T-cell (primary cell): ENCODE measurements around the gene CEBPB. TPM values are rescaled to one million over a fixed set of nuclear protein-coding genes. Genes with fewer than 3 reads are reported as not detected.

Experiments used
- ATAC-seq, 4 experiments: fragments of 200-7000 bp in 3 of 4; fragments of 150-1000 bp in 1 of 4; cut with Tn5 transposase; replicated peaks in 1 of 4; 1 replicate in 3 of 4; 2 replicates in 1 of 4; pipeline ENCODE4 v1.10.0; 2021; ENCODE audit warnings: moderate library complexity in 3 of 4, mild to moderate bottlenecking in 2 of 4, moderate number of reproducible peaks in 1 of 4
- CTCF ChIA-PET, 2 donors: fragments of 300-600 bp; sonication (Branson Sonifier 250); formaldehyde crosslinking; loops; one replicate each; lab custom pipeline; 2022; ENCODE audit warnings: antibody characterized with exemption in 2 of 2; lab: Charles Lee
- POLR2A ChIA-PET, 2 donors: fragments of 300-600 bp; sonication (Branson Sonifier 250); formaldehyde crosslinking; loops; one replicate each; lab custom pipeline; 2022; ENCODE audit warnings: antibody characterized with exemption in 2 of 2; lab: Charles Lee
- DNase-seq, 35 experiments: peaks; one replicate each; pipeline versions ENCODE4 v3.0.0 to v3.0.0-alpha.2; 2013 to 2023
- H3K27ac ChIP-seq: one replicate; pipeline ENCODE4 v1.5.1; 2013; ENCODE audit warnings: low read length
- H3K27me3 ChIP-seq, 2 experiments: replicated peaks in 1 of 2; 1 replicate in 1 of 2; 2 replicates in 1 of 2; pipeline versions ENCODE4 v1.6.1 to v1.7.0; 2013; ENCODE audit warnings: low read length in 1 of 2, mixed read lengths in 1 of 2; ENCODE audit not compliant: control insufficient read depth in 2 of 2, insufficient read depth in 2 of 2; ENCODE audit errors: extremely low read depth in 1 of 2
- H3K36me3 ChIP-seq, 2 donors: 1 replicate in 1 of 2; 2 replicates in 1 of 2; pipeline versions ENCODE4 v1.6.1 to v1.7.0; 2013; ENCODE audit warnings: low read length in 1 of 2; ENCODE audit not compliant: control insufficient read depth in 2 of 2, insufficient read depth in 1 of 2; ENCODE audit errors: extremely low read depth in 1 of 2
- H3K4me1 ChIP-seq, 2 experiments: 1 replicate in 1 of 2; 2 replicates in 1 of 2; pipeline versions ENCODE4 v1.6.1 to v1.7.0; 2013; ENCODE audit warnings: low read length in 2 of 2, mixed read lengths in 1 of 2; ENCODE audit not compliant: insufficient read depth in 2 of 2, control insufficient read depth in 1 of 2; ENCODE audit errors: extremely low read depth in 1 of 2
- H3K4me3 ChIP-seq, 2 donors: 1 replicate in 1 of 2; 2 replicates in 1 of 2; pipeline versions ENCODE4 v1.5.1 to v1.7.0; 2013; ENCODE audit warnings: mild to moderate bottlenecking in 2 of 2, low read length in 1 of 2, moderate library complexity in 1 of 2; ENCODE audit not compliant: control insufficient read depth in 1 of 2; ENCODE audit errors: extremely low read depth in 1 of 2
- H3K9me3 ChIP-seq: 2 replicates; pipeline ENCODE4 v1.7.0; 2013
- H3K27ac Mint-ChIP-seq, 2 donors: one replicate each; pipeline ENCODE4 v1.8.0; 2020 to 2021; ENCODE audit warnings: mild to moderate bottlenecking in 2 of 2, mixed read lengths in 2 of 2
- H3K27me3 Mint-ChIP-seq, 2 donors: one replicate each; pipeline ENCODE4 v1.8.0; 2021 to 2022; ENCODE audit warnings: mixed read lengths in 2 of 2
- H3K36me3 Mint-ChIP-seq: one replicate; pipeline ENCODE4 v1.8.0; 2021; ENCODE audit warnings: mixed read lengths
- H3K4me1 Mint-ChIP-seq, 3 donors: one replicate each; pipeline ENCODE4 v1.8.0; 2020 to 2022; ENCODE audit warnings: mixed read lengths in 3 of 3, mild to moderate bottlenecking in 1 of 3
- H3K4me3 Mint-ChIP-seq, 3 donors: one replicate each; pipeline ENCODE4 v1.8.0; 2020 to 2022; ENCODE audit warnings: mild to moderate bottlenecking in 3 of 3, mixed read lengths in 3 of 3, moderate library complexity in 3 of 3
- H3K9me3 Mint-ChIP-seq, 3 donors: one replicate each; pipeline ENCODE4 v1.8.0; 2020 to 2022; ENCODE audit warnings: mixed read lengths in 3 of 3
- WGBS: methylation state at CpG from one replicate; pipeline ENCODE4 v1.1.5; 2013; ENCODE audit warnings: missing lambda C conversion rate; ENCODE audit not compliant: insufficient coverage; 5-methylcytosine and 5-hydroxymethylcytosine counted together
- total RNA-seq, 35 experiments: library from RNA in 6 of 35; stranded (reverse) in 6 of 35; fragments of 120-200 nt in 1 of 35; gene quantifications; one replicate each; pipeline versions ENCODE4 v1.2.1 to v1.2.4 and lab custom pipeline; 2013 to 2026

The CEBPB gene
- total RNA-seq, 5 donors from 2014 or later (not counting 1 experiment from before 2014, with no cell fraction given): 25.8 to 53.8 (median 48.0) TPM

- H3K36me3 ChIP-seq: no peaks in the 10 kb centered on the region
- WGBS: 31% methylated on average over 18 of the region's 20 CpGs
- ATAC-seq: peak; percentile 83 to 99 (median 92)
- peak overlapping the region; percentile 28 to 42 for H3K27ac Mint-ChIP-seq
- ChIA-PET CTCF (interaction anchor here (0.6 to 1.4 kb wide), 8 partner anchors 21 to 651 kb away, joined by 3 to 11 read pairs (median 4); no protein-coding TSS in a partner anchor), POLR2A (no interaction called here)
- H3K4me1 Mint-ChIP-seq: peaks cover 9 to 14% (median 10%) of the 10 kb centered on the region in 3 donors
- H3K4me1 ChIP-seq: peaks cover 0 to 11% of the 10 kb centered on the region in 2 experiments
- H3K27me3 Mint-ChIP-seq: peaks cover 5 to 7% of the 10 kb centered on the region in 2 donors
- no peaks in the 10 kb centered on the region for H3K9me3 Mint-ChIP-seq
- H3K9me3 ChIP-seq: no peaks in the 10 kb centered on the region
- peak overlapping the region in 1 of 2 donors; percentile 9 for H3K4me3 ChIP-seq
- H3K36me3 Mint-ChIP-seq: no peaks in the 10 kb centered on the region
- peak overlapping the region; percentile 41 to 55 (median 54) for H3K4me3 Mint-ChIP-seq
- peaks cover 0 to 17% of the 10 kb centered on the region in 2 experiments for H3K27me3 ChIP-seq
- H3K27ac ChIP-seq: no peak overlapping the region
- DNase-seq: peak; percentile 14 to 78 (median 38)
Observed at GRCh38 chr20:50165684-50166554, 24.7 kb upstream of the CEBPB start.

- 8% methylated on average over 2 of the region's 5 CpGs for WGBS
- no peaks in the 10 kb centered on the region for H3K9me3 ChIP-seq
- Mint-ChIP-seq H3K27ac (no peak overlapping the region), H3K4me1 (peaks cover 14 to 17% (median 14%) of the 10 kb centered on the region in 3 donors), H3K36me3 (no peaks in the 10 kb centered on the region), H3K4me3 (no peak overlapping the region), H3K9me3 (no peaks in the 10 kb centered on the region), H3K27me3 (peaks cover 15 to 20% of the 10 kb centered on the region in 2 donors)
- H3K27ac ChIP-seq: no peak overlapping the region
- peaks cover 0 to 44% of the 10 kb centered on the region in 2 experiments for H3K27me3 ChIP-seq
- peak; percentile 37 to 89 (median 74) for DNase-seq
- H3K4me3 ChIP-seq: no peak overlapping the region
- H3K4me1 ChIP-seq: peaks cover 0 to 19% of the 10 kb centered on the region in 2 experiments
- ATAC-seq: peak; percentile 56 to 78 (median 68)
- ChIA-PET CTCF (interaction anchor here (0.5 to 4.6 kb wide), 14 partner anchors 12 to 310 kb away, joined by 3 to 45 read pairs (median 4); partner anchors contain the start of gene PEDS1 (in 1 of the 2)), POLR2A (interaction anchor here in 1 of 2 donors (0.6 kb wide), 1 partner anchor 306 kb away, joined by 4 read pairs; no protein-coding TSS in a partner anchor)
- no peaks in the 10 kb centered on the region for H3K36me3 ChIP-seq
Observed at GRCh38 chr20:50169329-50169823, 21.3 kb upstream of the CEBPB start.

GRCh38 chr20:50170549-50171220, 19.9 kb upstream of the CEBPB start:
- peaks cover 15 to 20% of the 10 kb centered on the region in 2 donors for H3K27me3 Mint-ChIP-seq
- H3K4me1 Mint-ChIP-seq: peaks cover 12 to 14% (median 14%) of the 10 kb centered on the region in 3 donors
- Histone ChIP-seq H3K4me3 (no peak overlapping the region), H3K27me3 (peaks cover 0 to 44% of the 10 kb centered on the region in 2 experiments), H3K4me1 (peaks cover 0 to 19% of the 10 kb centered on the region in 2 experiments), H3K36me3 (no peaks in the 10 kb centered on the region), H3K9me3 (no peaks in the 10 kb centered on the region), H3K27ac (no peak overlapping the region)
- H3K9me3 Mint-ChIP-seq: no peaks in the 10 kb centered on the region
- 83% methylated on average over 4 of the region's 14 CpGs for WGBS
- H3K36me3 Mint-ChIP-seq: no peaks in the 10 kb centered on the region
- ATAC-seq (no peak), DNase-seq (no peak)
- H3K27ac Mint-ChIP-seq: no peak overlapping the region
- POLR2A ChIA-PET: interaction anchor here in 1 of 2 donors (0.6 kb wide), 1 partner anchor 400 kb away, joined by 3 read pairs; no protein-coding TSS in a partner anchor
- CTCF ChIA-PET: interaction anchor here (0.6 to 4.6 kb wide), 11 partner anchors 16 to 420 kb away, joined by 3 to 45 read pairs (median 4); partner anchors contain the start of gene PEDS1 (in 1 of the 2)
- H3K4me3 Mint-ChIP-seq: no peak overlapping the region

DNA sequence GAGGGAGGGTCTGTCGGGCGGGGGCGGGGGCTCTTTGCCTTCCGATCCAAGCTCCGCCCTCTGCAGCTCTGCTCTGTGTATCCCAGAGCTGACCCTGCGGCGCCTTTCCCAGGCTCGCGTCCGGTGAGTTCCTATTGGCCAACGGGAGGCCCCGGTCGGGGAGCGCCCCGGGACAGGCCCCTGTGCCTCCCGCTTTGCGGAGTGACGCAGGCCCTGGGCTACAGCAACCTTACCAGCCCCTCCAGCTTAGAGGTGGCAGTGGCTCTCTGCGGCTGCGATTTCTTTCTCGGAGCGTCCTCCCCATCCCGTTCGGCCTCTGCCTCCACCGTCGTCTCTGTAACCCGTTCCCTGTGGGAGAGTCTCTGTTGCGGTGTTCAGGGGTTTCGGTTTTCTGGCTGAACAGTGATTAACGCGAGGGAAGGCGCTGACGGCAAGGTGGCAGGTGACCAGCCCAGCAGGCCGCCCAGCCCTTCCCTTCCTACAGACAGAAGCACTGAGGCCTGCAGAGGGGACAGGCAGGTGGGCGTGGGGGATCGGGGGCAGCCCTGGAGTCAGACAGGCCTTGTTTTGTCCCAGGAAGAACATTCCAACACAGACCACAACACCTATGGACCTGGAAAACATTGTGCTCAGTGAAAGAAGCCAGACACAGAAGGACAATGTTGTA, 18.1 kb upstream of the CEBPB start:
- Mint-ChIP-seq H3K4me1 (peaks cover 4 to 6% (median 5%) of the 10 kb centered on the region in 3 donors), H3K4me3 (peak overlapping the region in 1 of 3 donors; percentile 35), H3K27me3 (peaks cover 15 to 20% of the 10 kb centered on the region in 2 donors), H3K36me3 (no peaks in the 10 kb centered on the region), H3K27ac (no peak overlapping the region), H3K9me3 (no peaks in the 10 kb centered on the region)
- H3K27ac ChIP-seq: no peak overlapping the region
- CTCF ChIA-PET: interaction anchor here in 1 of 2 donors (0.6 to 1.6 kb wide), 3 partner anchors 50 to 320 kb away, joined by 3 to 5 read pairs (median 4); no protein-coding TSS in a partner anchor
- H3K9me3 ChIP-seq: no peaks in the 10 kb centered on the region
- ATAC-seq (peak in 3 of 4 experiments; percentile 28 to 40 (median 31)), DNase-seq (peak in 1 of 35 experiments; percentile 18)
- H3K4me1 ChIP-seq: peaks cover 0 to 13% of the 10 kb centered on the region in 2 experiments
- 27% methylated on average over 23 of the region's 36 CpGs for WGBS
- peaks cover 0 to 44% of the 10 kb centered on the region in 2 experiments for H3K27me3 ChIP-seq
- no peaks in the 10 kb centered on the region for H3K36me3 ChIP-seq
- POLR2A ChIA-PET: interaction anchor here in 1 of 2 donors (0.5 kb wide), 1 partner anchor 367 kb away, joined by 4 read pairs; no protein-coding TSS in a partner anchor
- no peak overlapping the region for H3K4me3 ChIP-seq

DNA sequence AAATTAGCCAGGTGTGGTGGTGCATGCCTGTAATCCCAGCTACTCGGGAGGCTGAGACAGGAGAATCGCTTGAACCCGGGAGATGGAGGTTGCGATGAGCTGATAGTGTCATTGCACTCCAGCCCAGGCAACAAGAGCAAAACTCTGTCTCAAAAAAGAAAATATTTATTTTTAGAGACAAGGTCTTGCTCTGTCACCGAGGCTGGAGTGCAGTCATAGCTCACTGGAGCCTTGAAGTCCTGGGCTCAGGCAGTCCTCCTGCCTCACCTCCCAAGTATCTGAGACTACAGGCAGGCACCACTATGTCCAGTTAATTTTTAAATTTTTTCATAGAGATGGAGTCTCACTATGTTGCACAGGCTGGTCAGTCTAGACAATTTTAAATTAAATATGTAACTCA, 16.2 kb upstream of the CEBPB start:
- DNase-seq (no peak), ATAC-seq (no peak)
- peaks cover 3 to 5% (median 4%) of the 10 kb centered on the region in 3 donors for H3K4me1 Mint-ChIP-seq
- H3K27ac ChIP-seq: no peak overlapping the region
- peaks cover 0 to 43% of the 10 kb centered on the region in 2 experiments for H3K27me3 ChIP-seq
- no peaks in the 10 kb centered on the region for H3K36me3 Mint-ChIP-seq
- ChIA-PET POLR2A (interaction anchor here (0.6 to 0.7 kb wide), 2 partner anchors 74 to 334 kb away, joined by 4 to 5 read pairs; no protein-coding TSS in a partner anchor), CTCF (interaction anchor here (0.5 to 0.6 kb wide), 3 partner anchors 22 to 354 kb away, joined by 3 to 7 read pairs (median 5); no protein-coding TSS in a partner anchor)
- H3K4me1 ChIP-seq: peaks cover 0 to 9% of the 10 kb centered on the region in 2 experiments
- no peaks in the 10 kb centered on the region for H3K9me3 Mint-ChIP-seq
- no peaks in the 10 kb centered on the region for H3K36me3 ChIP-seq
- peaks cover 12 to 18% of the 10 kb centered on the region in 2 donors for H3K27me3 Mint-ChIP-seq
- WGBS: 91% methylated on average over 5 of the region's 5 CpGs
- H3K27ac Mint-ChIP-seq: no peak overlapping the region
- H3K9me3 ChIP-seq: no peaks in the 10 kb centered on the region
- H3K4me3 Mint-ChIP-seq: no peak overlapping the region
- no peak overlapping the region for H3K4me3 ChIP-seq
